GOT3 (cell line): ENCODE data around the gene LIX1L.
A peak's percentile ranks its signal among the peaks of the same experiment; 100 is the strongest.

Experiments
- DNase-seq: peaks from one replicate; lab custom pipeline; 2025; ENCODE audit warnings: mixed read lengths; lab: John Stamatoyannopoulos, UW

LIX1L gene

GRCh38 chr1:145957443-145958319 is at the start of gene LIX1L:
Gene LIX1L, minus strand, starts transcription at chr1:145958017. Its CDS starts 90 bp downstream, at chr1:145957927.
- DNase-seq = peak; percentile 93

DNA sequence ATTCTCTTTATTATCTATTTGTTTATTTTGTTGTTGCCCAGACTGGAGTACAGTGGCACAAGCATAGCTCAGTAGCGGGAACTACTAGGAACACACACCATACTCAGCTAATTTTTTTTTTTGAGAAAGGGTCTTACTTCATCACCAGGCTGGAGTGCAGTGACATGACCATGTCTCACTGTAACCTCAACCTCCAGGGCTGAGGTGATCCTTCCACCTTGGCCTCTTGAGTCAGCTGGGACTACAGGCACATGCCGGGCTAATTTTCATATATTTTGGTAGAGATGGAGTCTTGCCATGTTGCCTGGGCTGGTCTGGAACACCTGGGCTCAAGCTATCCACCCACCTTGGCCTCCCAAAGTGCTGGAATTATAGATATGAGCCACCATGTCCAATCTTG is 43.9 kb upstream of the LIX1L start:
- no peak for DNase-seq

- no peak for DNase-seq
Observed at GRCh38 chr1:145999321-146000024, 41.7 kb upstream of the LIX1L start.

DNA sequence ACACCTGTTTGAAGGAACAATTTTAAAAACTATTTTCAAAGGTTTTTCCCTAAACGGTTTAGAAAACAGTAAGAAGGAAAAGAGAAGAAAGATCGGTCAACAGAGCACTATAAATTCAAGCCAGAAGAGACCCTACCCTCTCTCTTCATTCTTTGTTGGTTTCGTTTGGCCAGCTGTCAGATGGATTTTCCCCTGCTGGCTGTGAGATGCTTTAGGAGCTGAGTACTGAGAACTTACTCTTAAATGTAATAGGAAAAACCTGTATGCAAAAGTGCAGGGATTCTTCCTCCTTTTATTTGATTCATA is 39.9 kb upstream of the LIX1L start:
- DNase-seq = no peak

- no peak for DNase-seq
Observed at GRCh38 chr1:145997016-145997717, 39.4 kb upstream of the LIX1L start.

GRCh38 chr1:145996433-145997015 is 38.7 kb upstream of the LIX1L start, which contains the start of gene TXNIP:
Gene TXNIP, minus strand, starts transcription at chr1:145996579. Its CDS starts 313 bp downstream, at chr1:145996266.
- peak; percentile 89 for DNase-seq

DNA sequence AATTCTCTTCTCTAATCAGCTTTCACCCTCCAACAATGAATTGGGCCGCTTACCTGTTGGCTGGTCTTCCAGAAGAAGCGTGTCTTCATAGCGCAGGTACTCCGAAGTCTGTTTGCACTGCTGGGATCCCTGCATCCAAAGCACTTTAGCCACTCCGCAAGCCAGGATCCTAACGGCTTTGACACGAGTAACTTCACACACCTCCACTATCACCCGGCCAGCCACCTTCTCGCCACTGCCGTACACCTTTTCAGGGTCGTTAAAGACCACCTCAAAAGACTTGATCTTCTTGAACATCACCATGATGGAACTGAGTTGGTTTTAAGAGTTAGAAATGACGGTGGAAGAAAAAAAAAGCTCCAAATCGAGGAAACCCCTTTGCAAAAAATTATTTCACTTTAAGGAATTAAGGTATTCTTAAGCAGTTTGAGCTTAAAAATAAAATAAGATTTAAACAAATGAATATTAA is 38.2 kb upstream of the LIX1L start:
- no peak for DNase-seq

GRCh38 chr1:145995148-145995881 is 37.5 kb upstream of the LIX1L start:
- DNase-seq = no peak

GRCh38 chr1:145994391-145995120 is 36.7 kb upstream of the LIX1L start:
- no peak for DNase-seq

DNA sequence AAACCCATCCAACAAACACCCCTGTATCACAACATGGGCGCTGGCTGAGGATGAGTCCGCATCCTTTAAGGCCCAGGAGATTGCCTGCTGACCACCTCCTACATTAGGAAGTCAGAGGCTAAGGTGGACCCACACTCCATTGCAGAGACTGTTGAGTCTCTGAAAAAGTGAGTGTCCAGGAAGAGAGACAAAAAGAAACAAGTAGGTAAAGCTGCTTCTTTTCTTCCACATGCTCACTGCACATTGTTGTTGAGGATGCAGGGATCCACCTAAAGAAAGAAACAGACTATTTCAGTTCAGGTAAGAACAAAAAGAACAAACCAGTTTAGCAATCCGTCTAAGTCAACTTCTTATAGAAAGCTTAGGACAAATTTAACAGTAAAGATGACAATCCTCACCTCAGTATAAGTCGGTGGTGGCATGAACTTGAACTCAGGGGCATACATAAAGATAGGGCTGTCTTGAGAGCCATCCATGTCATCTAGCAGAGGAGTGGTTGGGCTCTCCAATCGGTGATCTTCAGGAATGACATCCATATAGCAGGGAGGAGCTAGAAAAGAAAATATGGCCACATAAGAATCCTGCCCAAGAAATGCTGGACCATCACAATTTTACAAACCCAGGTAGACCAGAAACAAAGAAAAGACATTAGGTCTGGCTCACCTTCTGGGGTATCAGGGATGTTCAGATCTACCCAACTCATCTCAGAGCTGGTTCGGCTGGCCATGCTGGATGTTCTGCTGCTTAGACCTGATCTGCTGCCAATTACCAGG is 36.0 kb upstream of the LIX1L start:
- no peak for DNase-seq

DNA sequence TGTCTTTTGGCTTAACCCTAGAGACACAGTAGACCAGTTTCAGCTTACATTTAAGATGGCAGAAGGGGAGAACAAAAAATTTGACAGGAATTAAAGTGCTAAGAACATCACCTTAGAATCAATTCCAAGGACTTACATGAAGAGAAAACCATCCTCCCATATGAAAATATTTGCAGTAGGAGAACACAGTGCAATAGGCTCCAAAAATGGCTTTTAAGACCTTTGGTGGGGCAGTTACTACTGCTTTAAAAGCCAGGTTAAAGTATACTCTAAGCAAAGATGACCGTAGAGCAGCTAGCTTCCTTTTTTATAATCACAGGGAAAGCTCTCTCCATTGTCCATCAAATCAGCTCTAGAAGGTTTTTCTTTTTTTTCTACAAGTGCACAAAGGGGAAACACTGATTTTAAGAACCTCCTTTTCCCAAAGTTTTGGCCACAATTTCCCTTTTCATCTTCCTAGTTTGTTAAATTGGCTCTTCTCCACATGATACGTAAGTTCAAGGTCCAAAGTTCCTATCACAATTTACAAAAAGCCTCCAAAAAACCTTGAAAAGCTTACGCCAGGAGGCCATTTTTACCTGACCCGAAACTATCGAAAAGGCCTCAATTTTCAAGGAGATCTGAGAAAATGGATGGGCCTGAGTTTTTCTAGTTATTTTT is 35.3 kb upstream of the LIX1L start:
- DNase-seq = no peak

DNA sequence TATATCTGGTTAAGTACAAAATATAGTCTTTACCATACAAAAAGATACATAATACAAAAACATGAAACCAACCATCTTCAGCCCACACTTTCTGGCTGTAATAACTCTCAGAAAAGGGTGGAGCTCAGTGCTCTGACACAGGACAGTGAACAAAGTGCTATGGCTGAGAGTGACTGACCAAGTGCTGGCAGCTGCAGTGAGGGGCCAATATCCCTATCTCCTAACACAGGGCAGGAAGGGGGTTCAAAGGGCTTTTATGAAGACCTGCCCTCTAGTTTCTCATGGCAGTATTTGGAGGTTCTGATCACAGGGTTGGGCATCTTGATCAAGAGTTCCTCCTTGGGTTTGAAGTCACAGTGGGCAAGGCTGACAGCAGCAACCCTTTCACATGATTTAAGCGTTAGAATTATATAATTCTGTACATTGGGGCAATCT is 34.7 kb upstream of the LIX1L start:
- no peak for DNase-seq

DNA sequence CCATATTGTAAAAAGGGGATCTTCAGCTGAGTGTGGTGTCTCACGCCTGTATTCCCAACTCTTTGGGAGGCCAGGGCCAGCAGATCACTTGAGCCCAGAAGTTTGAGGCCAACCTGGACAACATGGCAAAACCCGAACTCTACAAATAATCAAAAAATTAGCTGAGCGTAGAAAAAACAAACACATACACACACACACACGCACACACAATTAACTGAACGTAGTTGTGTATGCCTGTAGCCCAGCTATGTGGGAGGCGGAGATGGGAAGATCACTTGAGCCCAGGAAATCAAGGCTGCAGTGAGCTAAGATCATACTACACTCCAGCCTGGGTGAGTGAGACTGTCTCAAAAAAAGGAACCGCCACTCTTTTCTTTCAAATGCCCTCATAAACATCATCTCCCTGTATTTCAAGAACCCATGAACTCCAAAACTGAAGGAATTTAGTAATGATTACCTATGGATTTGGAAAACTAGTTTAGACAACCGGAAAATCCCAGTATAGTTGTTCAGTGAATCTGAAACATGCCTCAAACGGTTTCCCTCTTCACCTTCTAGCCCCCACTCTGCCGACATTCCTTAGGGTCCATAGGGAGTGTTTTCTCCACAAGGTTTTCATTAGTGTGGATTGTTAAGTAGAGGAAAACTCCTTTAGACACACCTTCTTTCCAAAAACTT is 34.1 kb upstream of the LIX1L start:
- DNase-seq = no peak

DNA sequence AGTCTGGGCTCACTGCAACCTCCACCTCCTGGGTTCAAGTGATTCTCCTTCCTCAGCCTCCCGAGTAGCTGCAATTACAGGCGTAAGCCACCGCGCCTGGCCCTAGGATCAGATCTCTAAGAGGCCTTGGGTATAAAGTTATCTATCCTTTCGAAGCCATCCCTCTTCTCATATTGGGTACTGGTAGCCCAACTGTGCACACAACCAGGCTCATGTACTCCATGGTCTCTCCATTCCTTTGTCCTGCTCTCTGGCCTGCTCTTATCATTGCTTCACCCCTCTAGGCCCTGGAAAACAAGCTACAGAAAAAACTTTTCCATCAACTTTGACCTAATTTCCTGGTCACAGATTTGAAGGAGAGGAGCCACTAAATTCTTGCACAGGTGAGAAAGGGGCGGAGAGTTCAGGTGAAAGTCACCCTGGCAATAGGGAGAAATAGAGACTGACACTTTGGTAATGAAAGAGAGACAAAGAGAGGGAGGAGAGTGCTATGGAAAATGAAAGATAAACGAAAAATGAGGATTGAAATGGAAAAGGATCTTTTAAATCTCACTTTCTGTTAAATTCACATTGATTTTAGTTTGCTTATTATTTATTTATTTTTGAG is 32.5 kb upstream of the LIX1L start:
- DNase-seq = no peak

- DNase-seq = no peak
Observed at GRCh38 chr1:145988773-145989172, 31.0 kb upstream of the LIX1L start.

DNA sequence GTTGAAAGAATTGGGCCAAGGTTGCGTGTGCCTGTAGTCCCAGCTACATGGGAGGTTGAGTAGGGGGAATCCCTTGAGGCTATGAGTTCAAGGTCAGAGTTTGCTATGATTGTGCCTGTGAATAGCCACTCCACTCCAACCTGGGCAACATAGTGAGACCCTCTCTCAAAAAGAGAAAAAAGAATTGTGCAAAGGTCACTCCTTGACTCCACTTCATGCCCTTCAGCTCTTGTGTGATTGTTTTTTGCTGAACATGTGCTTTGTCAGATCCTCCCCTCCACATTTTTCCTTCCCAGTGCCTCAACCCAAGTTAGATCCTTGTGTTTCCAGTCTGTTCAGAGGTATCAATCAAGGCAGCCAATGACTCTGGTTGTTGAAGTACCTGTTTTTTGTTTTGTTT is 30.1 kb upstream of the LIX1L start:
- no peak for DNase-seq

DNA sequence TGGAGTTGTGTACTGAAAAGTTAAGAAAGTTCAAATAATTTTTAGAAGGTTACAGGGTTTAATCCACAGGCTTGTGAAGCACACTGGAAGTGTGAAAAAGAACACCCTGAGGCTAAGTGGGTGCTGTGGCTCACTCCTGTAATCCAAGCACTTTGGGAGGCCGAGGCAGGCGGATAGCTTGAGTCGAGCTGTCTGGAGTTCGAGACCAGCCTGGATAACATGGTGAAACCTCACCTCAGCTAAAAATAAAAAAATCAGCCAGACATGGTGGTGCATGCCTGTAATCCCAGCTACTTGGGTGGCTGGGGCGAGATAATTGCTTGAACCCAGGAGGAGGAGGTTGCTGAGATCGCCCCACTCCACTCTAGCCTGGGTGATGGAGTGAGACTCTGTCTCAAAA is 28.7 kb upstream of the LIX1L start:
- no peak for DNase-seq
